ENCODE results near the gene PHLPP2.

DNA sequence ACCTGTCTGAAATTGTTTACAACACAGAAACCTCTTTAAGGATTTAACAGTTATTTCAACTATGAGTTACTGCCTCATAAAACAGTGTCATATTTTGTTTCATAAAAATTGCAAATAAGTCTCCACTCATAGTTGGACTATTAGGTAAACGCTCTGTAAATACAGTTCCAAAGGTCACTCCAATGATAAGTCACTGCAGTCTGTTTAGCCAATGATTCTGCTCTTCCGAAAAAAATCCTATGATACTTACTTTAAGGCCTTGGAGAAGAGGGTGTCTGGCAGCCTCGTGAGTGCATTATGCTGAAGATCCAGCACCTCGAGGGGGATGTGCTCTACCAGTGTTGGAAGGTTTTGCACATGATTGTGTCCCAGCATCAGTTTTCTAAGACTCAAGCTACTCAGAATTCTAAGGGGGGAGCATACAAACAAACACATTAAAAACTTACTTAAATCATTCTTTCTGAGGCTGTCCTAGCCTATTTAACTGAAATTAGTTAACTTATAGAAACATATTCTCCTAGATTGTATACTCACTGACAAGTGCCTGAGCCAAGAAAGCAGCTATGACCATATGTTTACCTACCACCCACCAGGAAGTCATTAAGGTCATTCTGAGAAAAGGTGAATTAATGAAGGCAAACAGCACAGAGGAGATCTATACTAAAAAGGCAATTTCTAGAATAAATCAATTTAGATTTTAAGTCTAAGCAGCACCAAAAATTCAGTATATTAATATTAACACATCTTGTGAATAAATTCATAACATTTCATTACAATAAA is 57.4 kb downstream of the PHLPP2 start:
- TF ChIP-seq SUZ12 (IDR thresholded peaks at IDR 0.05; ENCODE audit: extremely low read depth, insufficient read depth, insufficient read length) (no peak), ZNF274 (IDR thresholded peaks at IDR 0.05; ENCODE audit: low read depth, low read length) (no peak)

All from NT2/D1 (cell line).